ENCODE measurements around the gene PPP1R17.

DNA sequence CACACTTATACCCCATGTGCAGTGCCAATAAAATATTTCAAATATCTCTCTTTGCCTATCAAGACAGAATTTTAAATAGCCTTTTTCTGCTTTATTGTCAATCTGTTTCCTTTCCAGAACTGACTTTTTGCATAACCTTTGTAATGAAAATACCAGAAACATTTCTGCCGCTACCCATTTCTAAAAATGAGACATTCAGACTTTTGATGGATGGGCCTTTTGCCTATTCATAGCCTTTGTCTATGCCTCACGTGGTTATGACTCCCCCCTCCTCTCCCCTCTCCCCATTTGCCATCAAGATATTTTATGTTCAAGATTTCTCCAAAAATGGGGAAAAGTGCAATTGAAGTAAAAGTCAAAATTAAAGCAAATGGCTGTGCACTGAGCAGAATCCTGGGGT is 5.9 kb downstream of the PPP1R17 start:
- TF ChIP-seq EZH2 (IDR thresholded peaks at IDR 0.05; ENCODE audit: insufficient read depth, poor library complexity, severe bottlenecking), result no peak
- TF ChIP-seq EZH2phosphoT487 (IDR thresholded peaks at IDR 0.05; ENCODE audit: insufficient read depth, low read depth), result no peak
